B cell (primary cell): Measurements from ENCODE around the gene FSTL3. TPM values are rescaled to one million over a fixed set of nuclear protein-coding genes. Genes with fewer than 3 reads are reported as not detected.

Experiments
- ATAC-seq: fragments of 200-7000 bp; cut with Tn5 transposase; one replicate; pipeline ENCODE4 v1.10.0; 2021; ENCODE audit warnings: low read depth, mild to moderate bottlenecking, moderate number of reproducible peaks, moderate library complexity
- CTCF ChIA-PET: fragments of 350-600 bp; sonication (Branson Sonifier 250); formaldehyde crosslinking; loops from one replicate; lab custom pipeline; 2021; ENCODE audit warnings: antibody characterized with exemption, inconsistent platforms; lab: Charles Lee
- POLR2A ChIA-PET: fragments of 350-600 bp; sonication (Branson Sonifier 250); formaldehyde crosslinking; loops from one replicate; lab custom pipeline; 2021; ENCODE audit warnings: antibody characterized with exemption; lab: Charles Lee
- DNase-seq: peaks from one replicate; pipeline ENCODE4 v3.0.0; 2013
- H2AFZ ChIP-seq: 2 replicates; pipeline ENCODE4 v1.6.1; 2012; ENCODE audit warnings: mild to moderate bottlenecking, low read depth, low read length; ENCODE audit not compliant: insufficient read depth, poor library complexity, severe bottlenecking
- H3K27ac ChIP-seq, 2 donors: 1 replicate in 1 of 2; 2 replicates in 1 of 2; pipeline ENCODE4 v1.5.1; 2012 to 2013; ENCODE audit warnings: low read length in 2 of 2, mild to moderate bottlenecking in 2 of 2, moderate library complexity in 1 of 2
- H3K27me3 ChIP-seq, 4 experiments: fragments of 200-600 bp in 1 of 4; sonication (generic) in 1 of 4; replicated peaks in 1 of 4; 1 replicate in 2 of 4; 2 replicates in 2 of 4; pipeline versions ENCODE4 v1.6.1 to v1.7.0; 2013 to 2016; ENCODE audit warnings: low read length in 3 of 4, mild to moderate bottlenecking in 2 of 4, mixed read lengths in 1 of 4, moderate library complexity in 1 of 4; ENCODE audit not compliant: insufficient read depth in 4 of 4, control insufficient read depth in 3 of 4; ENCODE audit errors: control extremely low read depth in 1 of 4
- H3K36me3 ChIP-seq, 2 experiments: replicated peaks in 1 of 2; 1 replicate in 1 of 2; 2 replicates in 1 of 2; pipeline versions ENCODE4 v1.6.1 to v1.7.1; 2013; ENCODE audit warnings: low read length in 1 of 2; ENCODE audit not compliant: insufficient read depth in 2 of 2, control insufficient read depth in 1 of 2; ENCODE audit errors: control extremely low read depth in 1 of 2, extremely low read depth in 1 of 2
- H3K4me1 ChIP-seq, 2 donors: fragments of 200-600 bp in 1 of 2; sonication (generic) in 1 of 2; 1 replicate in 1 of 2; 2 replicates in 1 of 2; pipeline versions ENCODE4 v1.5.1 to v1.6.1; 2013 to 2017; ENCODE audit warnings: low read length in 2 of 2; ENCODE audit not compliant: control insufficient read depth in 2 of 2, insufficient read depth in 2 of 2
- H3K4me2 ChIP-seq: replicated peaks from 2 replicates; pipeline ENCODE3; 2012; ENCODE audit warnings: mild to moderate bottlenecking, low read depth, low read length; ENCODE audit not compliant: poor library complexity, severe bottlenecking
- H3K4me3 ChIP-seq, 5 experiments: fragments of 200-600 bp in 1 of 5; sonication (generic) in 1 of 5; 1 replicate in 3 of 5; 2 replicates in 2 of 5; pipeline versions ENCODE4 v1.5.1 to v1.7.0; 2011 to 2016; ENCODE audit warnings: low read length in 4 of 5, mild to moderate bottlenecking in 4 of 5, low read depth in 2 of 5, control low read depth in 1 of 5, moderate library complexity in 1 of 5; ENCODE audit not compliant: insufficient read depth in 1 of 5; ENCODE audit errors: control extremely low read depth in 1 of 5, extremely low read depth in 1 of 5
- H3K79me2 ChIP-seq: fragments of 200-600 bp; sonication (generic); one replicate; pipeline ENCODE4 v1.6.0; 2016; ENCODE audit warnings: low read length; ENCODE audit not compliant: control insufficient read depth, insufficient read depth
- H3K9ac ChIP-seq: fragments of 200-600 bp; sonication (generic); 2 replicates; pipeline ENCODE4 v1.6.1; 2017; ENCODE audit warnings: mild to moderate bottlenecking, low read length, moderate library complexity
- H3K9me3 ChIP-seq, 3 donors: one replicate each; pipeline versions ENCODE4 v1.6.1 to v1.7.1; 2013; ENCODE audit warnings: low read length in 2 of 3; ENCODE audit not compliant: control insufficient read depth in 2 of 3, insufficient read depth in 1 of 3; ENCODE audit errors: control extremely low read depth in 1 of 3
- H4K20me1 ChIP-seq: 2 replicates; pipeline ENCODE4 v1.6.0; 2012; ENCODE audit warnings: mild to moderate bottlenecking, low read length; ENCODE audit not compliant: insufficient read depth, control insufficient read depth, poor library complexity, severe bottlenecking
- H3K27ac Mint-ChIP-seq: one replicate; pipeline ENCODE4 v1.8.0; 2021; ENCODE audit warnings: mixed read lengths
- H3K27me3 Mint-ChIP-seq: one replicate; pipeline ENCODE4 v1.8.0; 2021; ENCODE audit warnings: mixed read lengths
- H3K4me1 Mint-ChIP-seq: one replicate; pipeline ENCODE4 v1.8.0; 2021; ENCODE audit warnings: mixed read lengths
- H3K4me3 Mint-ChIP-seq: one replicate; pipeline ENCODE4 v1.8.0; 2021; ENCODE audit warnings: mixed read lengths
- H3K9me3 Mint-ChIP-seq: one replicate; pipeline ENCODE4 v1.8.0; 2022; ENCODE audit warnings: mixed read lengths; ENCODE audit not compliant: insufficient read depth
- CTCF ChIP-seq: fragments of 200-600 bp; IDR thresholded peaks from one replicate; pipeline ENCODE4 v1.8.0; 2022; ENCODE audit warnings: antibody characterized with exemption, mild to moderate bottlenecking
- EZH2 ChIP-seq: IDR thresholded peaks from 2 replicates; pipeline ENCODE4 v1.6.1; 2012; ENCODE audit warnings: borderline replicate concordance, low read depth, mild to moderate bottlenecking, moderate library complexity, low read length; ENCODE audit not compliant: insufficient read depth, poor library complexity, severe bottlenecking
- WGBS: methylation state at CpG from one replicate; pipeline ENCODE4 v1.1.5; 2013; ENCODE audit warnings: missing lambda C conversion rate; ENCODE audit not compliant: insufficient coverage; 5-methylcytosine and 5-hydroxymethylcytosine counted together
- intact Hi-C: fragments of 100-400 bp; cut with micrococcal nuclease; formaldehyde crosslinking; loops from one replicate; pipeline ENCODE4 v1.10.0; 2022
- polyA plus RNA-seq: library from polyadenylated mRNA; depleted of rRNA; stranded (reverse); fragments of >200 nt; gene quantifications from 2 replicates; pipeline ENCODE4 v1.2.3, GENCODE V29; 2012
- total RNA-seq, 2 donors: library from RNA; stranded (reverse); fragments of 120-200 nt in 1 of 2; gene quantifications; 1 replicate in 1 of 2; 2 replicates in 1 of 2; pipeline versions ENCODE4 v1.2.3 to v1.2.4, GENCODE V29; 2013 to 2022

Gene FSTL3
- total and polyA plus RNA-seq, 2 donors (not counting 1 experiment from before 2014, with no cell fraction given), result 2.6 to 5.8 TPM

GRCh38 chr19:661427-662196 is 14.6 kb upstream of the FSTL3 start:
- peaks cover 0 to 25% of the 10 kb centered on the region in 2 experiments for H3K36me3 ChIP-seq

More at GRCh38 chr19:661427-662196, 14.6 kb upstream of the FSTL3 start:
- Histone ChIP-seq H3K79me2 (peaks cover 70% of the 10 kb centered on the region), H3K4me3 (peak overlapping the region; percentile 65 to 94 (median 82)), H4K20me1 (peaks cover 61% of the 10 kb centered on the region), H3K9ac (peak overlapping the region; percentile 79), H3K4me1 (peaks cover 33 to 69% of the 10 kb centered on the region in 2 donors), H3K4me2 (peak overlapping the region; percentile 96), H3K9me3 (peaks cover 0 to 4% (median 0%) of the 10 kb centered on the region in 3 donors), H3K27ac (peak overlapping the region; percentile 87 to 97), H3K27me3 (no peaks in the 10 kb centered on the region), H2AFZ (peak overlapping the region; percentile 90)
- DNase-seq (peak; percentile 78), ATAC-seq (peak; percentile 34)
- Mint-ChIP-seq H3K9me3 (no peaks in the 10 kb centered on the region), H3K4me3 (peak overlapping the region; percentile 96), H3K27me3 (no peaks in the 10 kb centered on the region), H3K4me1 (peaks cover 56% of the 10 kb centered on the region), H3K27ac (peak overlapping the region; percentile 98)
- intact Hi-C loops, result loop anchor here (2.0 to 10.0 kb wide), 4 partner anchors 15 to 263 kb away; partner anchors contain the start of genes ARID3A, CDC34 and POLRMT
- WGBS, result 3% methylated on average over 28 of the region's 31 CpGs
- no peak for TF ChIP-seq CTCF
- no peak for TF ChIP-seq EZH2
- ChIA-PET POLR2A (interaction anchor here (2.3 kb wide), 1 partner anchor 13 kb away, joined by 6 read pairs; no protein-coding TSS in a partner anchor), CTCF (interaction anchor here (0.7 kb wide), 1 partner anchor 73 kb away, joined by 3 read pairs; no protein-coding TSS in a partner anchor)
